NCI-H1417 treated with DMSO at 0.1 percent for 48 hours (cell line): Measurements from ENCODE around the gene C19orf73.
A peak's percentile ranks its signal among the peaks of the same experiment; 100 is the strongest.
"Not testable (repeated sequence)": the region's sequence is repeated elsewhere in the genome, so short reads cannot be mapped to it uniquely, and the experiment has no call there.

Experiments
- DNase-seq: peaks from one replicate; lab custom pipeline; 2025; lab: John Stamatoyannopoulos, UW

The C19orf73 gene

DNA sequence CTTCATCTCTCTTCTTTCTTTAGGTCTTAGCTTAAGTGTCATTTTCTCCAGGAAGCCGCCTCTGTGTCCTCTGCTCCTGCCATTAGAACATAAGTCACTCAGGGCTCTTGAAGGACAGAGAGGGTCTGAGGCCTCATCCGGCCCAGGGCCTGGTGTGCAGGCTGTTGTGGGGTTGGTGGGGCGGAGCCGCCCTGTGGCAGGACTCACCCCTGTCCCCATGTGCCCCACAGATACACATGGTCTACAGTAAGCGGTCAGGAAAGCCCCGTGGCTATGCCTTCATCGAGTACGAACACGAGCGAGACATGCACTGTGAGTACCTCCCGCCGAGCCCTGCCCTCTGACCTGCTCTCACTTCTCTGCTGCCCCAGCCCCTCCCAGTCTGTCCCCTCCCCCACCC lies 17.8 kb downstream of the C19orf73 start:
- no peak for DNase-seq

DNA sequence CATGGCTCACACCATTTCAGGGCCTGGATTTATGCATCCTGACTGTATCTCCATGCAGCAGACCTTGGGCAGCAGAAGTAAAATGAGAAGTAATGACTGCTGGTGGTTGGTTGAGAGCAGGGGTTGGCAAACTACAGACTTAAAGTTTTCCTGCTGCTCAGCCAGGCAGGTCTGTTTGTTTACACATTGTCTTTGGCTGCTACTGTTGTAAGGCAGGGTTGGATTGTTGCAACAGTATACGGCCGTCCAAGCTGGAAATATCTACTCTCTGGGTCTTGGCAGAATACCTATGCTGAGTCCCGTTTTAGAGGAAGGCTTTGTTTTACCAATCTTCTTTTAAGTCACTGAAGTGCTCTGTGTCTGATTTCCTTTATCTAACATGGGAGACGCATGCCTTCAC lies 20.1 kb downstream of the C19orf73 start:
- no peak for DNase-seq

DNA sequence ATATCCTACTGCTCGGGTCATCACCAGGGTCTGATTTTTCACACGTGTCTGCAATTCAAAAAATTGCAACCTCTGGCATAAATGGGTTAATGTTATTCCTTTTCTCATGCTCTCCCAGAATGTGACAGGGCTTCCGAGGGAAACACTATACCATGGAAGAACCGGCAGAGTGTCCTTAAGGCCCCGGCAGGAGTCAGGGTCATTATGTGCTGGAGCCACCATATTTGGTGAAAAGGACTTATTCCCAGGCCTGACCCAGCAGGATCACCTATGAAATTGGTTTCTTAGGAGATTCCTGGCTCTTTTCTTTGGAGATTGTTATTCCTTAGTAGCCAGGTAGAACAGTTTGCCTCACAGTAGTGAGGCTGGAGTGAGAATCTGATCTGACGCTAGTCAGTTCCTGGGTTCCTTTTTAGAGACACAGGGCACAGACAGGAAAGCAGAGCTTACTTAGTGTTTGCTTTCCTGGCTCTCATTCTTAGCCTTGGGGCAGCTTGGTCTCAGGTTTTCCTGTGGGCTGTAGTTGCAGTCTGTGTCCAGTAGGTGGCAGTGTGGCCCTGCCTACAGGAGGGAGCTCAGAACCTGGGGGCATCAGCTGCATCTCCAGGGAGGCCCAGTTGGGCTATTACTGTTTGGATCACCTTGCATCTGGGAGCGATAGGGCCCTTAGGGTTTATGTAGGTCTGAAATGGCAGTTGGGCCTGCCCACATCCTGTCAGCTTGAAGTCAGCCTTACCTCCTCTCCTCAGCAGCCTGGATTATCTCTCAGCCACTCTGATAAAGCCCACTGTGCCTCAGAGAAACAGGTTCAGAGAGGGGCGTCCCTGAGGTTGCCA lies 21.3 kb downstream of the C19orf73 start:
- DNase-seq, result no peak

DNA sequence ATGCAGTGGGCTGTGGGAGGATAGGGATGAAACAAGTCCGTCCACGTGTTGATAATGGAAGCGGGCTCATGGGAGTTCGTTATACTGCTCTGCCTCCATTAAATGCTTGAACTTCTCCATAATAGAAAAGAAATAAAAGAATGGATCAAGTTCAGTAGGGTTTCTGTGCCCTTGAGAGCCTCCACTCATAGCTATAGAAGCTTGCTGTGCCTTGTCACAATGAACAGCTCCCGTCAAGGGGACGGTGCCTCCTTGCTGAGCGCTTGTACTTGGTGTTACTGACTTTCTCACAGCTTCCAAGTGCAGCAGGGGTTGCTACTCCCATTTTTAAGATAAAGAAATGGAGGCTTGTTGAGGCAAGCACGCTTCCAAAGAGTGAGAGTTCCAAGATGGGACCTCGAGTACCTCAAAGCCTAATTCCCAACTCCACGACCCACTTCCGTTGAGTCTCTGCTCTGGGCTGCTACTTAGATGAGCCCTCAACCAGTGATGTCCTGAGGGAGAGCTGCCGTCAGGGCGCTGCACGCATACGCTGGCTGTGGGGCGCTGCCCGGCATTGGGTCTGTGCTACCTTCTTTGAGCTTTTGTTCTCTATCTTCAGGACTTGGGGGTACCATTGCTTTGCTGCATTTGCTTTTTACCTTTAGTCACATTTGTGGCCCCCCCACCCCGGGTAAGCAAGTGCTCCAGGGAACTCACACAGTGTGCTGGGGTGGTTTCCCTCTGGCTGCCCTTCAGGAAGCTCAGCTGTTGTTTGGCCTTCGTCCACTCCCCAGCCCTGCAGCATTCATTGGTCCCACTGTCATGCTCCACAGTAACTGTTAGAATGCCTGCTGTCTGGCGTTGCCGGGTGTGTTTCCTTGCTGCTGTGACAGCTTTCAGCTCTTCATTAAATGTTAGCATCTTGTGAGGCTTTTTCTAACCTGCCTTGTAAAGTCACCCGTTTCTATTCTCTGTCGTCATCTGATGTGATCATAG lies 24.1 kb downstream of the C19orf73 start:
- DNase-seq, result no peak

DNA sequence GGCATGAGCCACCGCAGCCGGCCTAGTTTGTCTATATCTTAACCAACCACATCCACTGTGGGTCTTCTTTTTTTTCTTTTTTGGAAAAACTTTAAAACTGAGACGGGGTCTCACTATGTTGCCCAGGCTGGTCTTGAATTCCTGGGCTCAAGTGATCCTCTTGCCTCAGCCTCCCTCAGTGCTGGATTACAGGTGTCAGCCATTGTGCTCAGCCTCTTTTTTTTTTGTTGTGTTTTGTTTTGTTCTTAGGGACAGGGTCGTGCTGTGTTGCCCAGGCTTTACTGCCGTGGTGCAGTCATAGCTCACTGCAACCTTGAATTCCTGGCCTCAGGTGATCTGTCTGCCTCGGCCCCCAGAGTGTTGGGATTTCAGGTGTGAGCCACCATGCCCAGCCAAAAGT lies 26.3 kb downstream of the C19orf73 start:
- no peak for DNase-seq

DNA sequence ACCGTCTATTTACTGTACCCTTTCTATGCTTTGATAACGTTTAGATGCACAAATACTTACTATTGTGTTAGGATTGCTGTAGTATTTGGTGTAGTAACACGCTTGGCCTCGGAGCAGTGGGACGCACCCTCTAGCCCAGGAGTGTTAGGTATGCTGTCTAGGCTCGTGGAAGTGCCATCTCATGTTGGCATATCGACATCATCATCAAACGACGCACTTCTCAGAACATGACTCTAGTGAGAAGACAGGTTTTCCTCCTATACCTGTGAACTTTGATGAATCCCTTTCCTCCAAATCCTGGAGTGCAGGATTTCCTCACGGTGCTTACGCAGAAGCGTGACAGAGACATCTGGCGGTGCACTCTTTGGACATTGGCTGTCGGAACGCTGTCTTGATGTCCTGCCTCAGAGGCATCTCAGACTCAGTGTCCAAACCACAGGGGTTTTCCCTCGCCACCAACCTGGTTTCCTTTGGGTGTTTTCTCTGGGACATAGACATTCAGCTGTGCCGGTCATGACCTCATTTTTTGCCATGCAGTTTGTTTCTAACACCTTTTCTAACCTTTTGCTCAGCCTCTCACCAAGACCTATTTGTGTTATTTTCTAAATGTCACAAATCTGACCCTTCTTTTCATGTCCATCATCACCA lies 27.4 kb downstream of the C19orf73 start:
- DNase-seq, result no peak

DNA sequence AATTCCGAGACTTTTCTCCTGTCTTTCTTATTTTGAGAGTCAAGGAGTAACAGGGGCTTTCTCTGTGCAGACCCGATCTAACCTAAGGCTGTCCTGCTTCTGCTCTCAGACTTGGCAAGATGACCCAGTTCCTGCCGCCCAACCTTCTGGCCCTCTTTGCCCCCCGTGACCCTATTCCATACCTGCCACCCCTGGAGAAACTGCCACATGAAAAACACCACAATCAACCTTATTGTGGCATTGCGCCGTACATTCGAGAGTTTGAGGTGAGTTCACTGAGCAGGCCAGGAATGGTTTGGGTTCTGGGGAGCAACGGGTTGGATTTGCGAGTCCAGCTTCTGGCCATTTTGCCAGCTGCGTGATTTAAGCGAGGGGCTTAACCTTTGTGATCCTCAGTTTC lies 32.6 kb downstream of the C19orf73 start:
- DNase-seq, result no peak

DNA sequence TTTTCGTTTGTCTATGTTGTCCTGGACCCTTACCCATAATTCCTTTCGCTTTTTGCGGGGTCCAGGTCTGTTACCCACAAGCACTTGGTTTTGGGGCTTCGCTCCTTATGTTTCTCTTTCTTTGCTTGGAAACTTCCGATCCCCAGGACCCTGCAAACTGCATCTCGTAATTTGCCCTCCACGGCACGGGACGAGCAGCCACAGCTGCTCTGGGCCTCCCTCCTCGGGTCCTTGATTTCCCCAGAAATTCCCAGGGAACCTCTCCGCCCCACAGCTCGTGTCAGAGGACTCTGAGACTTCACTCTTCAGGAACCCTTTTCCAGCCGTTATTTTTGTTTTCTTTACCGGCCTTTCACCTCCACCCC lies 33.1 kb downstream of the C19orf73 start:
- no peak for DNase-seq

DNA sequence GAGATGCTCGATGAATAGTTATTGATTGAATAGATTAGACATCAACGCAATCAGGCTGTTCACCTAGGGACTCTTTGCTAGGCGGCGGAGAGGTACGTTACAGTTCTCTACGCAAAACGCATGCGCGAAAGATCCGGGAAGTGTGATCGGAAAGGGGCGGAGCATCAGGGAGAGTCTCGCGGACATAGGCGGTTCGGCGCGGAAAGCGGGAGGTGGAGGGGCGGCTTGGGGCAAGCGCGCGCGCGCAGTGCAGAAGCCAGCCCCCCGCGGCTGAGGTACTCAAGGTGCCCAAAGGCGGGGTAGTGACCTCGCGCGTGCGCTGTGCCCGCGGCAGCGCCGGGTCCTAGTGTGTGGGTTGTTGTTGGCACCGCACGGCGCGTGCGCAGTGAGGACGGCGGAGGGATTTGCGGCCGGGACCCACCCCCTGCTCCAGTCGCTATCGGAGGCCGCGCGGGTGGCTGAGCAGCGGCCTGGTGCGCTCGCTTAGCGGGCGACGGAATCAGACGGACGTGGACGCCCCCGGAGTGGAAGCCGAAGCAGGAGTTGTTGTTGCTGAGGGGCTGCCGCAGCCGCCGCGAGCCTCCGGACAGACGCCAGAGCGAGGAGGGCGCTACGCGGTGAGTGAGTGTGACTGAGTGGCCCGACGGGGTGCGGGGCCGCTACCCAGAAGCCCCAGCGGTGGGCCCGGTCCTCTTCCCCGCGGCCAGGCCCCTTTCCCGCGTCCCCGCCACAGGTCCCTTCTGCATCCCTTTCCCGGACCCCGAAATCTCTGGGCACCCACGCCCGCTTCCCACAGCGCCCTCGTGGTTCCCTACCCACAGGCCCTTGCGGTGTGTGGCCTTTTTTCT lies 33.7 kb downstream of the C19orf73 start, which contains the start of gene SNRNP70:
SNRNP70 (plus strand) TSS at position 432 of the 848 bp plus-strand sequence. CDS start 964 bp downstream, outside the sequence.
- DNase-seq, result peak; percentile 94

DNA sequence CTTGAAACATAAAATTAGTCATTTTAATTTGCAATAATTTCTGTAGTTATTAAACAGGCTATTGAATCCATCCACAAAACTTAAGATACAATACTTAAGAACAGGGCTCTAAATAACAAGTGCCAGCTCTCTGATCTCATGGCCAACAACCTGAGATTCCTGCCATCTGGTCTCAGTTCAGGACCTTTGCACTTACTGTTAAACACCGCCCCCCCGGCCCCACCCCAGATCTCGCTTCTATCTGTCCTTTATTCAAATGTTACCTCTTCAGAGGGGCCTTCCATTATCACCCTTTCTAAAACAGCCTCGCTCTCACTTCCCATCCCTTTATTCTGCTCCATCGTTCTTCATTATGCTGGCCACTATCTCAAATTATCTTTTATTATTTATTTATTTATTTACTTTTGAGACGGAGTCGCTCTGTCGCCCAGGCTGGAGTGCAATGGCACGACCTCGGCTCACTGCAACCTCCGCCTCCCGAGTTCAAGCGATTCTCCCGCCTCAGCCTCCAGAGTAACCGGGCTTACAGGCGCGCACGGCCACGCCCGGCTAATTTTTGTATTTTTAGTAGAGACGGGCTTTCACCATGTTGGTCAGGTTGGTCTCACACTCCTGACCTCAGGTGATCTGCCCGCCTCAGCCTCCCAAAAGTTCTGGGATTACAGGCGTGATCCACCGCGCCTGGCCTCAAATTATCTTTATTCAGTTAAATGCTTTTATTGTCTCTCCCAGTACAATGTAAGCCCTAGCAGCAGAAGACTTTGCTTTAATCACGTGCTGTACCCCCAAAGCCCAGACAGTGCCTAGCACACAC lies 34.5 kb downstream of the C19orf73 start:
- no peak for DNase-seq

DNA sequence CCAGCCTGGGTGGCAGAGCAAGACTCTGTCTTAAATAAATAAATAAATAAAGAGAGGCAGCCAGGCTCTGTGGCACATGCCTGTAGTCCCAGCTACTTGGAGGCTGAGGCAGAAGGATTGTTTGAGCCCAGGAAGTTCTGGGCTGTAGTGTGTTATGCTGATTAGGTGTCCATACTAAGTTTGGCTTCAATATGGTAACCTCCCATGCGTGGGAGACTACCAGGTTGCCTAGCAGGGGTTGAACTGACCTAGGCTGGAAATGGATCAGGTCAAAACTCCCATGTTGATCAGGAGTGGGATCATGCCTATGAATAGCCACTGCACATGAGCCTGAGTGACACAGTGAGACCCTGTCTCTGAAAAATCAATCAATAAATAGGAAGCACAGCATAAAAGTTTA lies 37.7 kb downstream of the C19orf73 start:
- DNase-seq, result no peak

DNA sequence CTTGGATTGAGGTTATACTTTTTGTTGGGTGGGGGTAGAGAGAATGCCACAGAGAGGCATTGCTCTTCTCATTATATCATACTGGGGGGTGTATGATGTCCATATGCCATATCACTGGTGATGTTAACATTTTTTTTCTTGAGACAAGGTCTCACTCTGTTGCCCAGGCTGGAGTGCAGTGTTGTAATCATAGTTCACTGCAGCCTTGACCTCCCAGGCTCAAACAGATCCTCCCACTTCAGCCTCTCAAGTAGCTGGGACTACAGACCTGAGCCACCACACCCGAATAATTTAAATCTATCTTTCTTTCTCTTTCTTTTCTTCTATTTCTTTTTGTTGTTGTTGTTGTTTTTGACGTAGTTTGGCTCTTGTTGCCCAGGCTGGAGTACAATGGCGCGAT lies 38.6 kb downstream of the C19orf73 start:
- no peak for DNase-seq

DNA sequence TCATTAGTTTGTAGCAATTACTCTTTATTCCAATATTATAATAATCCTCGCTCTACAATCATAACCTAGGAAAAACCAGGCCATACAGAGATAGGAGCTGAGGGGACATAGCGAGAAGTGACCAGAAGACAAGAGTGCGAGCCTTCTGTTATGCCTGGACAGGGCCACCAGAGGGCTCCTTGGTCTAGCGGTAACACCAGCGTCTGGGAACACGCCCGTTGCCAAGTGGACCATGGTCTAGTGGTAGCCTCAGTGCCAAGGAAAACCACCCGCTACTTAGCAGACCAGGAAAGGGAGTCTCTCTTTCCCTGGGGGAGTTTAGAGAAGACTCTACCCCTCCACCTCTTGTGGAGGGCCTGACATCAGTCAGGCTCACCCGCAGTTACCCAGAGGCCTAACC lies 44.1 kb downstream of the C19orf73 start:
- not testable (repeated sequence) for DNase-seq

DNA sequence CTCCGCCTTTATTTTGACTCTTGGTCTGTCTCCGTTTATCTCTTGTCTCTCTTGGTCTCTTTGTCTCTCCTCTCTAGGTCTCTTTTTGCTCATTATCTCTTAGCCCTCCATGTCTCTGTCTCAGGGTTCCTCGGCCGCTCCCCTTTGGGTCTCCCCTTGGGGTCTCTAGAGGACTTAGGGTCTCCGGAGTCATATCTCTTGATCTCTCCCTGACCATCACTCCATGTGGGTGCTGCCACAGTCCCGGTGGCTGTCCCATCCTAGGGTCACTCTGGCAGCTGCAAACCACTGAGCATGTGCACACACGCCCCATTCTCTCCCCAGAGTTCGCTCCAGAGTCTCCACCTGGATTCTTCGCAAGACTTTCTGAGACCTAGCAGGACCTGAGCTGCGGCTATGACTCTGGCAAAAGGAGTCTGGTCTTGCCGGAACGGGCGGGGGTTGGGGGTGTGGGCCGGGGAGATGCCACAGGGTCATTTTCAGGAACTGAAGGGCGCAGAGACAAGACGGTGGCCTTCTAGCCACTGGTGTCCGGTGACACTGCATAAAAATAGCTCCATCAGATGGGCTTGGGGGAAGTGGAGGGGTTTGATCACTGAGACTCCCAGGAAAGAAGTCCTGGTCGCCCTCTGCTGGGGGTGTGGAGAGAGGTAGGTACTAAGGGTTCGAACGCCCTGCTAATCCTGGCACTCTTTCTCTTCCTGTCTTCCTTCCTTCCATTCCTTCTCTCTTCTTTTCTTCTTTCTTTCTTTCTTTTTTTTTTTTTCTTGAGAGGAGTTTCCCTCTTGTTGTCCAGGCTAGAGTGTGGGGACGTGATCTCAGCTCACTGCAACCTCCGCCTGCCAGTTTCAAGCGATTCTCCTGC lies 45.2 kb downstream of the C19orf73 start:
- no peak for DNase-seq

DNA sequence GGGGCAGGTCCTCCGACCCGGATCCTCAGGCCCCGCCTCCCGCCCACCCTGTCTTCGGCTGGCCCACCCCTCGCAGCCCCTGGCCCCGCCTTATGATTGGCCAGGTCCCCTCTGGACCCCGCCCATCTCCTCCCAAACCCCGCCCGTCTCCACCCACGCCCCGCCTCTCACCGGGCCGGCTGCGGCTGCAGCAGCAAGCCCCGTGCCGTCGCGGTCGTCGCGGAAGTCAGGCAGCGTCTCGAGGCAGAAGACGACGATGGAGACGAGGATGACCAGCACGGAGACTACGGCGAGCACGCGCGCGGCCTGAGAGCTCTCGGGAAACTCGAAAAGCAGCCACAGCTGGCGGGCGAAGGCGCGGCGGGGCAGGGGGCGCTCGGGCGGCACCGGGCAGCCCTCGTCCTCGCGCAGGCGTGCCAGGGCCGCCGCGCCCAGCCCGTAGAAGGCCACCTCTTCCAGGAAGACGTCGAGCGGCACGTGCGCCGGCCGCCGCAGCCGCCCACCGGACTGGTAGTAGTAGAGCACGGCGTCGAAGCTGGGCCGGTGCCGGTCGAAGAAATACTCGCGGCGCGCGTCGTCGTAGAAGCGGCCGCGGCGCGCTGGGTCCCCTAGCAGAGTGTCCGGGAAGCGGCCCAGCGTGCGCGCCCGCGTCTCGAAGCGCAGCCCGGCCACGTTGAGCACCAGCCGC lies 46.9 kb downstream of the C19orf73 start:
- no peak for DNase-seq

DNA sequence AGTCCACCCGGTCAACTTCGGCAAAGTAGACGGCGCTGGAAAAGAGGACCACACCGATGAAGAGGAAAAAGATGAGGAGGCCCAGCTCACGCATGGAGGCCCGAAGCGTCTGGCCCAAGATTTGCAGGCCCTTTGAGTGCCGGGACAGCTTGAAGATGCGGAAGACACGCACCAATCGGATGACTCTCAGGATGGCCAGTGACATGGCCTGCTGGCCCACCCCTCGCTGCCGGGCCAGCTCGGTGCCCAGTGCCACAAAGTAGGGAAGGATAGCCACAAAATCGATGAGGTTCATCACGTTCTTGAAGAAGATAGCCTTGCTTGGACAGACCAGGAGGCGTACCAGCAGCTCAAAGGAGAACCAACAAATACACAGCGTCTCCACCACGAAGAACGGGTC lies 48.5 kb downstream of the C19orf73 start:
- no peak for DNase-seq

DNA sequence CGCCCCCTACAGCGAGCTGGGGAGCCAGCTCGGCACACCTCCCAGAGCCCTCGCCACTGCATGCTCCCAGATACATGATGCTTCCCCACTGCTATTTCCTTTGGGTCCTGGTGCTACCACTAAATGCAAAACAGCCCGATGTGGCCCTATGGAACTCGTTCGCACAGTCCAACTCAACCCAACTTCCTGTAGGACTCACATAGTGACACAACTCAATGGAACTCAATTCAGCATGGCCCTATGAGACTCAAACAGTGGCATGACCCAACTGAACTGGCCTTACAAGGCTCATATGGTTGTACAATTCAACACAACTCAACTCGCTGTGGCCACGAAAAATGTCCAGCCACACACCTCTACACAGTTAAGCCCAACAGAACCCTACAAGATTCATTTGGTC lies 49.9 kb downstream of the C19orf73 start:
- no peak for DNase-seq
